Activated CD8-positive, alpha-beta T cell treated with anti-CD3 and anti-CD28 coated beads for 36 hours (primary cell): ENCODE measurements around the gene NCAM1. TPM values are rescaled to one million over a fixed set of nuclear protein-coding genes. Genes with fewer than 3 reads are reported as not detected.

ENCODE experiments used
- ATAC-seq: fragments of 200-7000 bp; cut with Tn5 transposase; one replicate; pipeline ENCODE4 v1.10.0; 2021; ENCODE audit warnings: mild to moderate bottlenecking, moderate library complexity
- CTCF ChIA-PET: fragments of 350-600 bp; sonication (Branson Sonifier 250); formaldehyde crosslinking; loops from one replicate; lab custom pipeline; 2021; ENCODE audit warnings: antibody characterized with exemption; lab: Charles Lee
- POLR2A ChIA-PET: fragments of 350-600 bp; sonication (Branson Sonifier 250); formaldehyde crosslinking; loops from one replicate; lab custom pipeline; 2021; ENCODE audit warnings: antibody characterized with exemption; lab: Charles Lee
- DNase-seq: peaks from one replicate; pipeline ENCODE4 v3.0.0-alpha.2; 2020
- H3K27ac Mint-ChIP-seq: one replicate; pipeline ENCODE4 v1.8.0; 2021; ENCODE audit warnings: mild to moderate bottlenecking, mixed read lengths
- H3K27me3 Mint-ChIP-seq: one replicate; pipeline ENCODE4 v1.8.0; 2021; ENCODE audit warnings: mixed read lengths
- H3K36me3 Mint-ChIP-seq: one replicate; pipeline ENCODE4 v1.8.0; 2021; ENCODE audit warnings: low read depth, mixed read lengths
- H3K4me1 Mint-ChIP-seq: one replicate; pipeline ENCODE4 v1.8.0; 2021; ENCODE audit warnings: low read depth, mixed read lengths
- H3K4me3 Mint-ChIP-seq: one replicate; pipeline ENCODE4 v1.8.0; 2021; ENCODE audit warnings: mild to moderate bottlenecking, moderate library complexity, mixed read lengths
- H3K9me3 Mint-ChIP-seq: one replicate; pipeline ENCODE4 v1.8.0; 2021; ENCODE audit warnings: mixed read lengths
- intact Hi-C: fragments of 100-400 bp; cut with micrococcal nuclease; formaldehyde crosslinking; loops from one replicate; pipeline ENCODE4 v1.10.0; 2022
- total RNA-seq, 2 experiments: library from RNA; stranded (reverse); gene quantifications; one replicate each; pipeline ENCODE4 v1.2.3, GENCODE V29; 2021
- TF ChIP-seq, protein P1 (sequence below): fragments of 200-600 bp; IDR thresholded peaks from one replicate; pipeline ENCODE4 v1.8.0; 2022; ENCODE audit warnings: antibody characterized with exemption, mild to moderate bottlenecking

Gene NCAM1
- total RNA-seq, 2 experiments from 2014 or later, result 0.47 to 0.56 TPM

DNA sequence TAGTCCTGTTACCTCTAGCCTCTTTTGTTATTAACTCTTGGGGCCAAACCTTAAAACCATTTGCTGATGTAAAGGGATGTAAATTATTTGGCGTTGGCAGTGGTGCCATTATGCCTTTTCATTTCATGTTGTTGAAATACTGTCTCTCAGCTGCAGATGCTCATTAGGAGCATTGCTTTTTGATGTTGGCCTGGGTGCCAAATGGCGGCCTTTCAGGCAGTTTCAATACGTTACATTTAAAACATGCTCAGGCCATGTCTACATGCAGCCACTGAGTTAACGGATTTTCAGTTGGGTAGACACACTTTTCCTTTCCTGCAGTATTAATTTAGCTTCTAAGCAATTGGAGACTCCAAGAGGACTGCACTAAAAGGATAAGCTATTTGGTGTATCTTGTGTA is 5.3 kb downstream of the NCAM1 start:
- Mint-ChIP-seq H3K4me3 (no peak overlapping the region), H3K9me3 (no peaks in the 10 kb centered on the region), H3K36me3 (peaks cover 1% of the 10 kb centered on the region), H3K4me1 (peaks cover 7% of the 10 kb centered on the region), H3K27me3 (peaks cover 27% of the 10 kb centered on the region), H3K27ac (no peak overlapping the region)
- POLR2A ChIA-PET, result no interaction called here
- TF ChIP-seq, protein P1, sequence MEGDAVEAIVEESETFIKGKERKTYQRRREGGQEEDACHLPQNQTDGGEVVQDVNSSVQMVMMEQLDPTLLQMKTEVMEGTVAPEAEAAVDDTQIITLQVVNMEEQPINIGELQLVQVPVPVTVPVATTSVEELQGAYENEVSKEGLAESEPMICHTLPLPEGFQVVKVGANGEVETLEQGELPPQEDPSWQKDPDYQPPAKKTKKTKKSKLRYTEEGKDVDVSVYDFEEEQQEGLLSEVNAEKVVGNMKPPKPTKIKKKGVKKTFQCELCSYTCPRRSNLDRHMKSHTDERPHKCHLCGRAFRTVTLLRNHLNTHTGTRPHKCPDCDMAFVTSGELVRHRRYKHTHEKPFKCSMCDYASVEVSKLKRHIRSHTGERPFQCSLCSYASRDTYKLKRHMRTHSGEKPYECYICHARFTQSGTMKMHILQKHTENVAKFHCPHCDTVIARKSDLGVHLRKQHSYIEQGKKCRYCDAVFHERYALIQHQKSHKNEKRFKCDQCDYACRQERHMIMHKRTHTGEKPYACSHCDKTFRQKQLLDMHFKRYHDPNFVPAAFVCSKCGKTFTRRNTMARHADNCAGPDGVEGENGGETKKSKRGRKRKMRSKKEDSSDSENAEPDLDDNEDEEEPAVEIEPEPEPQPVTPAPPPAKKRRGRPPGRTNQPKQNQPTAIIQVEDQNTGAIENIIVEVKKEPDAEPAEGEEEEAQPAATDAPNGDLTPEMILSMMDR, result no peak
- CTCF ChIA-PET, result no interaction called here
- ATAC-seq (no peak), DNase-seq (no peak)
- intact Hi-C loops, result no loop called here

DNA sequence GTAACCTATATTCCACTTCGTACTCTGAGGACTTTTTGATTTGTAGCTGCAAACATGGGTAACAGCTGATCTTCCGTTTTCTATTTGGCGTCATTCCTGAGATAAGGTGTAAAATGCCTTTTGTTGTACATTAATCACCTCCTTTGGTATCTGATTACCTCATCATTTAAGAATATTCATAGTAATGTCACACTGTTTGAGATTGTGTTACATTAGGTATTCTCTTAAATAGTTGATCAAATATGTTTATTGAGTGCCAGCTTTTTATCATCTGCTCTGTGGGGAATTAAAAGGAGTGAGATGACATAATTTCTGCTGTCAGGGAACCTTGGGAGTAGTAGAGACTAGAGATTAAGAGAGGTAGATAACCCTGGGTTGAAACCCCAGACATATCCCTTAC is 5.9 kb downstream of the NCAM1 start:
- no peaks in the 10 kb centered on the region for H3K9me3 Mint-ChIP-seq
- no peak overlapping the region for H3K27ac Mint-ChIP-seq
- ATAC-seq (no peak), DNase-seq (no peak)
- CTCF ChIA-PET, result no interaction called here
- H3K27me3 Mint-ChIP-seq, result peaks cover 25% of the 10 kb centered on the region
- TF ChIP-seq, protein P1, result no peak
- peaks cover 1% of the 10 kb centered on the region for H3K36me3 Mint-ChIP-seq
- POLR2A ChIA-PET, result no interaction called here
- no peak overlapping the region for H3K4me3 Mint-ChIP-seq
- H3K4me1 Mint-ChIP-seq, result peaks cover 5% of the 10 kb centered on the region
- intact Hi-C loops, result no loop called here

DNA sequence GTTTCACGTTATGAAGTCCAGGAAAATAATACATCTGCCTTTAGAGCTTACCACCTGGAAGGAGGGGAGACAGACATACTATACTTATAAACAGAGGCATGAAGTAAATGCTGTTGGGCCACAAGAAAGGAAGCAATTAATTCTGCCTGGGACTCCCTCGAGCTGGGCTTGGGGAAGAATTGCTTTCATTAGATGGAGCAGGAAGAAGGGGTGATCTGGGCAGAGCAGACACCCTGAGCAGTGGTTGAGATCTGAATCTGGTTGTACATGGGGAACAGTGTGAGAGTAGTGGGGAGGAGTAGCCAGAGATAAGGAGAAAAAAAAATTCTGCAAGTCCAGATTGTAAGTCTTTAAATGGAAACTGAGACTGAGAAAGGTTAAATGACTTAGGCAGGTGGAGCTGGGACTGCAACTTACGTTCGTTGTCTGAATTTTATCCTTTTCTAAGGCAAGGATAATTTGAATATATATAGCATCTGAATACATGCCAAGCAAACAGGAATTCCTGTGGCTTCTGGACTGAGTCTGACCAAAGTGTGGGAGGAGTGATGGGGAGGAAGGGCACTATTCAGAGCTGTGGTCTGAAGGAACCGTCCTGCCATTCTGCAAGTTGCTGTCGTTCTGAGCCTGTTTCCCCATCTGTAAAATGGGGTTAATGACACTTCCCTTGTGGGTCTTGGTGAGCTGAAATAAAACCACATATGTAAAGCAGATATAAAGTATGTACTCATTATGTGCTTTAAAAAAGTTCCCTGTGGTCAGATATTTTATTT is 7.9 kb downstream of the NCAM1 start:
- Mint-ChIP-seq H3K27ac (no peak overlapping the region), H3K4me3 (no peak overlapping the region), H3K27me3 (peaks cover 15% of the 10 kb centered on the region), H3K36me3 (no peaks in the 10 kb centered on the region), H3K4me1 (no peaks in the 10 kb centered on the region), H3K9me3 (no peaks in the 10 kb centered on the region)
- DNase-seq (no peak), ATAC-seq (no peak)
- ChIA-PET POLR2A (no interaction called here), CTCF (no interaction called here)
- intact Hi-C loops, result no loop called here
- TF ChIP-seq, protein P1, result no peak

DNA sequence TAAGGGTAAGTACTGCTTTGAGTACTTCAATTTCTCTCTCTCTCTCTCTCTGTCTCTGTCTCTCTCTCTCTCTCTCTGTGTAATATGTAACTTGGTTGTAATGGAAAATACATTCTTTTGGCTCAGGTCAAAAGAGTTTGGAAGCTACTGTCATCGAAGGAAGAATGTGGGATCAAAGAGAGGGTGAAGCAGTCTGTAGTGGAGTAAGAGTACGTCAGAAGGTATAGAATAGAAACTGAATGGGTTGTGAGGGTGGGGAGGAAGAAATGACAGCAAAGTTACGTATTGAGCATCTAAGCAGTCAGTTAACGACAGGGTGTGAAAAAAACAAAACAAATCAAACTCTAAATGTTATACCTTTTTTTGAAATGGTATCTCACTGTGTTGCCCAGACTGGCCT is 10.0 kb downstream of the NCAM1 start:
- no peak overlapping the region for H3K27ac Mint-ChIP-seq

DNA sequence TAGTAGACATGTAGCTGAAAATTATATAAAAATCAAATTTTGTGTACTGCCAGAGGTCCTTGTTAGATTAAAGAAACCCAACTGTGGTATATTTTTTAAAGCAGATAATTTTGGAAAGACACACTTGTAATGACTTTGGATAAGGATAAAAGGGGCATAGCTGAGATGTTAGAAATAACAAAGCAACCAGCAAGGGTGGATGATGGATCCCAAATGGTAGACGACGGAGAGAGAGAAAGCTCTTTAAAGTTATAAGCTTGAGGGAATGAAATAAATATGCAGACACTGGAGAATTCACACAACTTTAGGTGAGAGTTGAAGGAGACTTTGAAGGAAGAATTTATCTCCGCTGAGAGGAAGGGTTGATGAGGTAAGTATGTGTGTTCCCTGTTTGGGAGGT is 10.6 kb downstream of the NCAM1 start:
- intact Hi-C loops, result no loop called here
- no peaks in the 10 kb centered on the region for H3K4me1 Mint-ChIP-seq
- ChIA-PET POLR2A (no interaction called here), CTCF (no interaction called here)
- no peaks in the 10 kb centered on the region for H3K36me3 Mint-ChIP-seq
- no peaks in the 10 kb centered on the region for H3K9me3 Mint-ChIP-seq
- peaks cover 7% of the 10 kb centered on the region for H3K27me3 Mint-ChIP-seq
- DNase-seq (no peak), ATAC-seq (no peak)
- H3K4me3 Mint-ChIP-seq, result no peak overlapping the region
- TF ChIP-seq, protein P1, result no peak
- no peak overlapping the region for H3K27ac Mint-ChIP-seq

More for the DNA sequence above, 10.0 kb downstream of the NCAM1 start:
- ChIA-PET POLR2A (no interaction called here), CTCF (interaction anchor here (1.1 kb wide), 1 partner anchor 11 kb away, joined by 3 read pairs; no protein-coding TSS in a partner anchor)
- no peak for DNase-seq
- intact Hi-C loops, result no loop called here
- H3K9me3 Mint-ChIP-seq, result no peaks in the 10 kb centered on the region
- no peak for ATAC-seq
- H3K36me3 Mint-ChIP-seq, result no peaks in the 10 kb centered on the region
- peaks cover 7% of the 10 kb centered on the region for H3K27me3 Mint-ChIP-seq
- TF ChIP-seq, protein P1, result no peak
- no peak overlapping the region for H3K4me3 Mint-ChIP-seq
- H3K4me1 Mint-ChIP-seq, result no peaks in the 10 kb centered on the region
